ENCODE results near the gene NIM1K.
"Not testable (repeated sequence)": the region's sequence is repeated elsewhere in the genome, so short reads cannot be mapped to it uniquely, and the experiment has no call there.

Gene NIM1K

DNA sequence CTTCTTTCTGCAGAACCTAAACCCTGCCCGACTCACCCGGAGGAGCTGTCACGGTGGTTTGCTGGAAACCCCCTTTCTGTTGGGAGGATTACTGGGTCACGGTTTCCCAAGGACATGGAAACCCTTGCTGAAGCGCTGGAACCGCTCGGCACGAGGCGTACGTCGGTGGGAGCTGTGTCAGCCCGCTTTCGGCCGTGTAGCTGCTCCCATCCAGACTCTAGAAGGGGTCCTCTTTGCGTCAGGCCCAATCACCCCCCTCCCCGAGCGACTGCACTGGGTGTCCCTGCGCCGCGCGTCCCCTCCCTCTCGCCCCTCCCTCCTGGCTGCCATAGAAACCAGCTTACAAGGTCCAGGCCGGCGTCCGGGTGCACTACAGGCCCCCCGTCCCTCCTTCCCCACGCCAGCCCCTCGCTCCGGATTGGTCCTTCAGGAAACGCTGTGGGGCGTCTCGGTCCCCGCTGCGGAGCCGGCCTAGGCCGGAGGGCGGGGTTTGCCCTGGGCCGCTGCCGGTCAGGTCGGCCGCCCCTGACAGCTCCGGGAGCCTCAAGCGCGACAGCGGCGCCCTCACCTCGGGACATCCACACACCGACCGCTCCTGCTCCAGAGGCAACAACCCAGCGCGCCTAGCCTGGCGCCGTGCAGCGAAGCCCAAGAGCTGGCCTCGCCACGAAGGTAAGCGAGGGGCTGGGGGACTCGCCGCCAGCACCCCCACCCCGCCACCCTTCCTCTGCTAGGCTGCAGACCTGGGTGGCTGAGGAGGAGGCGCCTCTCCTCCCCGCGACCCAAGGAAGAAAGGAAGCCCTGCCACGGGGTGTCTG is at the start of gene NIM1K:
Gene NIM1K, plus strand, starts transcription at position 486 of the 818 bp plus-strand sequence. CDS start 53,551 bp downstream, outside the sequence.
- DNase-seq: no peak

DNA sequence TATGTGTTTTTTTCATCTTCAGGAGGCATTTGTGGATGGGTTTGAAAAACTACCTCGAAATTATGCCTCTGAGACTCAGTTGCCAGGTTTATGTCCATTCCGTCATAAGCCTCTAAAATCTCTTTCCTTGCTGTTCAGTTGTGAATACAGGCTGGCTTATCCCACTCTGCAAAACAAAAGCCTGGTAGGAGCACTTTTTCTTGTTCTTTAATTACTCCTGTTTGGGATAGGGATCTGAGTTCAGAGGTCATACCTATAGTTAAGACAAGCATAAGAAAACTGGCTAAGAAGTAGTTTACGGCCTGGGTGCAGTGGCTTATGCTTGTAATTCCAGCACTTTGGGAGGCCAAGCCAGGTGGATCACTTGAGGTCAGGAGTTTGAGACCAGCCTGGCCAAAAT is 47.0 kb upstream of the NIM1K start:
- no peak for DNase-seq

DNA sequence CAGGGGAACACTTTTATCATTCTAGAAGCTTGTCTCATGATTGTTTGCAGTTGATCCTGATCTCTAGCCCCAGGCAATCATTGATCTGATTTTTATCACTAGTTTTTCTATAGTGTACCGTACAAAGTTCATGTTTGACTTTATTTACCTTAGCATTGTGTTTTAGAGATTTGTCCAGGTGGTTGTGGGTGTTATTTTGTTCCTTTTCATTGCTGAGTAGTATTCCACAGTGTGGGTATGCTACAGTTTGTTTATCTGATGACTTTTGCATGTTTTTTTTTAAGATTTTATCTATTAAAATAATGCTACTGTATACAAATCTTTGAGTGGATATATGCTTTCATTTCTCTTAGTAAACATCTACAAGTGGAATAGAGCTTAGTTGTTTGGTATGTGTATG is 45.1 kb upstream of the NIM1K start:
- DNase-seq: no peak

DNA sequence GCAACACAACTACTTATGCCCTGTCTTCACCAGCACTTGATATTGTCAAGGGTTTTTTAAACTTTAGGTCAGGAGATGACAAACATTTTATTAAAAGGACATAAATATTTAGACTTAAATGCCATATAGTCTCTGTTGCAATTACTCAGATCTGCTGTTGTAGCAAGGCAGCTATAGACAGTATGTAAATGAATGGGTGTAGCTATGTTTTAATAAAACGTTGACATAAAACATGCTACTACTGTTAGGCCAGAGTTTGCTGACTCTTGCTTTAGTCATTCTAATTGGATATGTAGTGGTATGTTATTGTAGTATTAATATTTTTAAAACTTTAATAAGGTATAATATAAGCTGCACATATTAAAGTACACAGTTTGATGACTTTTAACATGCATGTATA is 43.6 kb upstream of the NIM1K start:
- DNase-seq: no peak

DNA sequence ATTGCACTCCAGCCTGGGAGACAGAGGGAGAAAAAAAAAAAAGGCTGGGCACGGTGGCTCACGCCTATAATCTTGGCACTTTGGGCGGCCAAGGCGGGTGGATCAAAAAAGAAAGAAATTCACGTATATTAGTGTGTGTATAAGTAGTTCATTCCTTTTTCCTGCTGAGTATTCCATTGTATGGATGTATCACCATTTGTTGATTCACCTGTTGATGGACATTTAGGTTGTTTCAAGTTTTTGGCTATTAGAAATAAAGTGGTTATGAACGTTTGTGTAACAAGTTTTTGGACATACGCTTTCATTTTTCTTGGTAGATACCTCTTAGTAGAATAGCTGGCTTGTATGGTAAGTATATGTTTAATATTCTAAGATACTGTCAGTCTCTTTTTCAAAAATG is 42.8 kb upstream of the NIM1K start:
- DNase-seq: no peak

DNA sequence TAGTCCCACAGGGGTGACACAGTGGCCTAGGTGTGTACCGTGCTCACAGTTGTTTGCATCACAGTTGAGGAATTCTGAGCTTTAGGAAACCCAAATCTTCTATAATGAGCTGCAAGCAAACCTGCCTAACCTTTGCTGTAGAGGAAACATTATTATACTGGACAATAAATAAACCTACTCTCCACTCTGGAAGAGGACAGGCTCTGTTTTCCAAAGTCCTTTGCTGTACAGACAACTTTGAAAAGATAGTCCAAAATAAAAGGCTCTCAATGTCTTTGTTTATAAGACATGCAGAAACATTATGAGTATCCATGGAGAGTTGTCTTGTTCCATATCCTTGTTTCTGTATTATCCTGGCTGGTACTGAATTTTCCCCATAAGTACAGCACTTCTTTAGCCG is 42.0 kb upstream of the NIM1K start:
- DNase-seq: no peak

DNA sequence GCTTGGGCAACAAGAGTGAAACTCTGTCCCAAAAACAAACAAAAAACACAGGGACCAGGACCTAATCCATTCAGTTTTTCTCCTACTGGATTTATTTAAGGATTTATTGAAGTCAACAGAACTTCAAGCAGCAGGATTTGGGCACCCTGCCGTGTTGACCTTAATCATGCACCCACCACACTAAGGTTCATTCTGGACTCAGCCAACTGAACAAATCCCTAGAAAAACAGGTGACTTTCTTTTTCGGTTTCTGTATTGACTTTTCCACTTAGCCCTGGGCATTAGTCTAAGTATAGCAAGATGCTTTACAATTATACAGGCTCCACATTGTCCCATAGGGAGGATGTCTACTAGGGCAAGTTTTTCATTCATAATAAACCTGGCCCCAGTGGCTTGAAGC is 41.3 kb upstream of the NIM1K start:
- DNase-seq: no peak

DNA sequence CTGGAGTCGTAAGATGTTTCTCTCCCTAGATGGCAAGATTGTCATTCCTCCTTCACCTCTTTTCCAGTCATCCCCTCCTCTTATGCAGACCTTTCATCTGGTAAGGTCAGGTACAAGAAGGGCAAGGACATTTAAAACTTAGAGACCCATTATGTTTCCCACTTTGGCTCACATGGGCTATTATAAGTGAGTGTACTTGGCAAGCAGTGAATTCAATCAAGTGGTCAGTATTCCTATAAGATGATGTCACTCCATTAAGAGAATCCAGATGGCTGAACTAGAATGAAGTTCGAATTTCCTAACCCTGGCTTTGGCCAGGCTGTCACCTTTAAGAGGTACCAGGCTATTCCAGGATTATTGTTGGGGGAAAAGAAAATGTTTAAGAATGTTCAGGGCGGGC is 39.1 kb upstream of the NIM1K start:
- DNase-seq: no peak

DNA sequence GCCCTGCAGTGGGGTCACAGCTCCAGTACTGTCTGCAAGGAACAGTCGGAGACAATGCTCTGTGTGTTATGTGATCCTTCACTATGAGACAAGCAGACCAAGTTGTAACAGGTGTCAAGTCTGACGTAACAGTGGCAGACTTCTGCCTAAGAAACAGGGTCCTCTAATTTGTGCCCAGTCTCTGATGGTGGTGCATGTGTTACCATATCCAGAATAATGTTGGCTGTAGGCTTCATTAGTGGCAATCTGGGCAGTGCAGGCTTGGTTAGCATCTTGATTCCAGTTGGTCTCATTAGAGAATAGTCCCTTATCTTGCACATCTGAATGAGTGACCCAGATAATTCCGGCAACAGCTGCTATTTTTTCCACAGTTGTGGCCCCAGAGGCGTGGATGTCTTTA is 37.6 kb upstream of the NIM1K start:
- DNase-seq: no peak

DNA sequence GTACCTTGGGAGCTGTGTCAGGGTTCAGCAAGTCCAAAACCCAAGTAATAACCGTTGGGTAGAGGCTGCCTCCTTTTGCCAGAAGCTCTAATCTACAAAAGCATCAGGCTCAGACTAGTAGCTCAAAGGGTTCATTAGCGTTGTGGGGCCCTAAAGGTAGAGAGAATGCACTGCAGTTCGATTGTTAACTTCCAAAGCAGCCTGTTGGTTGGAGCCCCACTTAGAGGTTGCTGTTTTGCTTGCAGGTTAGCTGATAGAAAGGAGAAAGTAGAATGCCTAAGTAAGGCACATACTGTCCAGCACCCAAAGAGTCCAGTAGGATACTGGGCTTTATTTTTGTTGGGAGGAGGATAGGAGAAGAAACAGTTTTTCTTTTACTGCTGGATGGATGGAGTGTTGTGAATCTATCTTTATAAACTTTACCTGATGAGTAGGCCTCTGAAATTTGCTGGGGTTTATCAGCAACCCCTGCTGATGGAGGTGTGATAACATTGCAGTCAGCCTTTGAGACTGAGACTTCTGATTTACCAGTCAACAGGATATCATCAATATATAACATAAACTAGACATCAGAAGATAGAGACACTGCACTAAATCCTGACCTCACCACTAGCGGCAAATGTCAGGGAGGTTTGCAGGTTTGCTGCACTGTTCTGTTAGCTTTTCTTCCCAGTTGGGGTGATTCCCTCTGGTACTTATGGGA is 36.5 kb upstream of the NIM1K start:
- no peak for DNase-seq

DNA sequence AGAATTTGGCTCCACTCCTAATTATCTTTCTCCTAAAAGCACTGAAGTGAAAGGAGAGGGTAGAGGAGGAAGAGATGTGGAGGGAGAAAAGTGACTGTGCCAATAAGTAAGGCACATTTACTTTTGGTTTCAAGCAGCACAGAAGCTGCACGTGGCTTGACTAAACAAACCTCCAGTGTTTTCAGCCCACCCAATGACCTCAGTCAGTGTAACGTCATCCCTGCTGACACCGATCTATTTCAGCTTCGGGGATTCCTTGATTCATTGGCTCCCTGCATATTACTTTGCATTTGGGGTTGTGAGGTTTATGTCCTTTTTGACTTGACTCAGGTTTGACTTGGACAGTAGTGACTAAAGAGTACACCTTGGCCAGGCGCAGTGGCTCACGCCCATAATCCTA is 35.6 kb upstream of the NIM1K start:
- DNase-seq: no peak

DNA sequence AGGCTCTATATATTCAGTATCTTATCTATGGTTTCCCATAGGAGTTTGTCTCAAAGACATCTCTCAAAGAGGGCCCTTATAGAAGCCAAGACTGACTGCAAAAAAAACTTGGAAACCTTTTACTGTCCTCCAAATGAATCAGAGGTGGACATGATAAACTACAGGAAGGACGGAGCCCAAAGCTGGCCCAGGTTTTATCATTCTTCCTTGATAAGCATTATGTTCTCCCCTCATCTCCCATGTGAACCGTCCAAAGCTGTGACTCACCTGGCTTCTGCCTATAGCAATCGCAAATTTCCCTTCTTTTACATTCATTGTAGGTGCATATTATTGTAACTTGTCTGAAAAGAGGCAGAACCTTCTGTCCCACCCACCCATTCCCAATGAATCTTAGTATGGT is 35.0 kb upstream of the NIM1K start:
- no peak for DNase-seq

DNA sequence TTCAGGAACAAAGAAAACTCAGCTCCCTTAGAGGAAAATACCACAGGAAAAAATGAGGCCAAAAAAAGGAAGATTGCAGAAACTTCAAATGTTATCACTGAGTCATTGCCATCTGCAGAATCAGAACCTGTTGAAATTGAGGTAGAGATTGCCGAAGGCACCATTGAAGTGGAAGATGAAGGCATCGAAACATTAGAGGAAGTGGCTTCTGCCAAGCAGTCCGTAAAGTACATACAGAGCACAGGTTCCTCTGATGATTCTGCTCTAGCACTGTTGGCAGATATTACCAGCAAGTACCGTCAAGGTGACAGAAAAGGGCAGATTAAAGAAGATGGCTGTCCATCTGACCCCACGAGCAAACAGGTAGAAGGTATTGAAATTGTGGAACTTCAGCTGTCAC is 30.8 kb upstream of the NIM1K start:
- no peak for DNase-seq

DNA sequence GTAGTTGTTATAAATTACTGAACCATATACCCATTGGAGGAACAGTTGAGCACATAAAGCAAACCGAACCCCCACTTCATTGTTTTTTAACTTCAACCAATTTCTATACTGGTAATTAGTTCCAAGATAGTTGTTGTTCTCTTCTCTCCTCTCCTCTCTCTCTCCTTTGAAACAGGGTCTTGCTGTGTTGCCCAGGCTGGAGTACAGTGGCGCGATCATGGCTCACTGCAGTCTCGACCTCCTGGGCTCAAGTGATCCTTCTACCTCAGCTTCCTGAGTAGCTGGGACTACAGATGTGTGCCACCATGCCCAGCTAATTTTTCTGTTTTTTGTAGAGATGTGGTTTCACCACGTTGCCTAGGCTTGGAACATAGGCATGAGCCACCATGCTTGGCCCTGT is 27.2 kb upstream of the NIM1K start:
- DNase-seq: not testable (repeated sequence)

DNA sequence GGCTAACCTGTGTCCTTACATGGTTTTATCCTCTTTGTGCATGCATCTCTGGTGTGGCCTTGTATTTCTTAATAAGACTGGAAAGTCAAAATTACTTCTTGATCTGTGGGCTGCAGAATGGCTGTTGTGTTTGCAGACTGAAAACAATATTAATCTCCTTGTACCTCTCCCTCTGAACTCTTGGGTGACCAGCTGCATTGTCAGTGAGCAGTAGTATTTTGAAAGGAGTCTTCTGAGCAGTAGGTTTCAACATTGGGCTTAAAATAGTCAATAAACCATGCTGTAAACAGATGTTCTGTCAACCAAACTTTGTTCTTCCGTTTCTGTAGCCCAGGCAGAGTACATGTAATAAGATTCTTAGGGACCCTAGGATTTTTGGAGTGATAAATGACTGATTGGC is 26.7 kb upstream of the NIM1K start:
- DNase-seq: no peak

DNA sequence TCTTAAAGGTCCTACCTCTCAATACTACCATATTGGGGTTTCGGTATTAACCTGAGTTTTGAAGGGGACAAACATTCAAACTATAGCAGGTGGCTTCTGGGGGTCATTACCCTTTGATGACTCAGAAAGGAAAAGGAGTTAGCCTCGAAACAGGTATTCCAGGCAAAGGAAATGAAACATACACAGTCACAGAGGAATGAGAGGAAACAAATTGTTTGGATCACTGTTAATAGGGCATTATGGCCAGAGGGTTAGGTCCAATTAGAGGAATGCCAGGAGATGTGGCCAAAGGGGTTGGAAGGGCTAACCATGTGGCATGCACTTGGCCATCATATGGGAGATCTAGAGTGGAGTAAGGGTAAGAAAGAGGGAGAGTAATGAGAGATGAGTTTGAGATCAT is 23.9 kb upstream of the NIM1K start:
- DNase-seq: no peak

DNA sequence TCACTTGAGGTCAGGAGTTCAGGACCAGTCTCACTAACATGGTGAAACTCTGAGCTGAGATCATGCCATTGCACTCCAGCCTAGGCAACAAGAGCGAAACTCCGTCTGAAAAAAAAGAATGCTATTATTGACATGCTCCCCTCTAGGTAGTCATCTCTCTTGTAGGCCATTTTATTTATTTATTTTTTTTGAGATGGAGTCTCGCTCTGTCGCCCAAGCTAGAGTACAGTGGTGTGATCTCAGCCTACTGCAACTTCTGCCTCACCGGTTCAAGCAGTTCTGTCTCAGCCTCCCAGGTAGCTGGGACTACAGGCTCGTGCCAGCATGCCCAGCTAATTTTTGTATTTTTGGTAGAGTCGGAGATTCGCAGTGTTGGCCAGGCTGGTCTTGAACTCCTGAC is 20.6 kb upstream of the NIM1K start:
- DNase-seq: no peak

DNA sequence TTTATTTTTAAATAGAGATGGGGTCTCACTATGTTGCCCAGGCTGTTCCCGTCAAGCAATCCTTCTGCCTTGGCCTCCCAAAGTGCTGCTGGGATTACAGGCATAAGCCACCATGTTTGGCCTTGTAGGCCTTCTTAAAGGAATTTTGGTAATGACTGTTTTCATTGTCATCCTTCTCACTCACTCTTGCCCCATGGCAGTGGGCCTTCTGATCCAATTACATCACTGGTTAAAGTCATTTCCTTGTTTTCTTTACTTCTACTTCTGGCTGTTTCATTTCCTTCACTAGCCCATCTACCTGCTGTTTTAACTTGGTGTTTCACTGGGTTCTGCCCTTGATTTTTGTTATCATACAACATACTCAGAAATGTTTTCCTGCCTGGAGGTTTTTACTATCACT is 20.1 kb upstream of the NIM1K start:
- no peak for DNase-seq

DNA sequence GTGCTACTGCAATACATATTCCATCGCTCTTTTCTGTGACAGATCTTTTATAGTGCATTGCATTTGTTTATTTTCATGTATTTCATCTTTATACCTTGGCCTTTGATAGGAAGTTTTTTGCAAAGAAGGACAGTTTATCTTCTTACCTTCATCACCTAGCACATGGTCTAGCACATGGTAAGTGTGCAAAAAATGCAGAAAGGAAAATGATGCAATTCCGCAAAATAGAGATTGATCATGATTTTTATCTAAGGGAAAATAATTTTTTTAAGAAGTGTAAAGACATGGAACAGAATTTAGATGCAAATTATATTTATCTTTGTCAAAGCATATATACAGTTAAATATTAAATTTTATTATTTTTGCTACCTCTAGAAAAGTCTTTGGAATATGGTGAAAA is 19.2 kb upstream of the NIM1K start:
- DNase-seq: no peak

DNA sequence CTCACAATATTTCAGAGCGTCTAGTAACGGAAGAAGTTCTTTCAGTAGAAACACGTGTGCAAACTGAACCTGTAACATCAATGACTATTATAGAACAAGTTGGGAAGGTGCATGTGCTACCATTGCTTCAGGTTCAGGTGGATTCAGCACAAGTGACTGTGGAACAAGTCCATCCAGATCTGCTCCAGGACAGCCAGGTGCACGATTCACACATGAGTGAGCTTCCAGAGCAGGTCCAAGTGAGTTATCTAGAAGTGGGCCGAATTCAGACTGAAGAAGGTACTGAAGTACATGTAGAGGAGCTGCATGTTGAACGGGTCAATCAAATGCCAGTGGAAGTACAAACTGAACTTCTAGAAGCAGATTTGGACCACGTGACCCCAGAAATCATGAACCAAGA is 17.4 kb upstream of the NIM1K start:
- DNase-seq: no peak

DNA sequence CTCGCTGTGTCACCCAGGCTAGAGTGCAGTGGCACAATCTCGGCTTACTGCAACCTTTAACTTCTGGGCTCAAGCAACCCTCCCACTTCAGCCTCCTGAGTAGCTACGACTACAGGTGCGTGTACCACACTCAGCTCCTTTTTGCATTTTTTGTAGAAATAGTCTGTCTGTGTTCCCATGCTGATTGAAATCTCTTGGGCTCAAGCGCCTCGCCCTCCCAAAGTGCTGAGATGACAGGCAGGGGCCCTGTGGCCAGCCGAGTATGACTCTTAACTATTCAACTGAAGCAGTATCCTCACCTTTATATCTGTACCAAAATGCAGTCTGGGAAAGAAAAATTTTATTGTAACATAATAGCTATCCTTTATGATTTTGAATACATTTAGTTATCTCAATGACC is 12.2 kb upstream of the NIM1K start:
- no peak for DNase-seq

DNA sequence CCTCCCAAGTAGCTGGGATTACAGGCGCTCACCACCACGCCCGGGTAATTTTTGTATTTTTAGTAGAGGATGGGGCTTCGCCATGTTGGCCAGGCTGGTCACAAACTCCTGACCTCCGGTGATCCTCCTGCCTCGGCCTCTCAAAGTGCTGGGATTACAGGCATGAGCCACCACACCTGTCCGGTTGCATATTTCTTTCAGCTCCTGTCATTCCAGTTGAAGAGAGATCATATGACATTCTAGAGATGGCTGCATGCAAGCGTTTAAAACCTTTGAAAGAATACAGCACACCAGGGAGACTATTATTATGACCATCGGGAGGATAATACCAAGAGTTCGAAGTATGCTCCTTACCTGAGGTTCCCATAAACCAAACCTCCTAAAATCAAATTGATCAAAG is 9.6 kb upstream of the NIM1K start:
- no peak for DNase-seq

DNA sequence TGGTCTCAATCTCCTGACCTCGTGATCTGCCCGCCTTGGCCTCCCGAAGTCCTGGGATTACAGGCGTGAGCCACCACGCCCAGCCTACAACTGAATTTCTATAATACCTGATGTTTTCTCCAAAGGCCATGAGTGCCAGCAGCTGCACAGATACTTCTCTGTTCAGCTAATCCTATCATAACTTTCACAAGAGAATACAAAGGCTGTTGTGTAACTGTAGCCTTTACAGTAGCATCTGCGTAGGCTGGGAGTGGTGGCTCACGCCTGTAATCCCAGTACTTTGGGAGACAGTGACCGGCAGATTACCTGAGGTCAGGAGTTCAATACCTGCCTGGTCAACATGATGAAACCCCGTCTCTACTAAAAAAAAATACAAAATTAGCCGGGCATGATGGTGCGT is 8.9 kb upstream of the NIM1K start:
- DNase-seq: not testable (repeated sequence)

DNA sequence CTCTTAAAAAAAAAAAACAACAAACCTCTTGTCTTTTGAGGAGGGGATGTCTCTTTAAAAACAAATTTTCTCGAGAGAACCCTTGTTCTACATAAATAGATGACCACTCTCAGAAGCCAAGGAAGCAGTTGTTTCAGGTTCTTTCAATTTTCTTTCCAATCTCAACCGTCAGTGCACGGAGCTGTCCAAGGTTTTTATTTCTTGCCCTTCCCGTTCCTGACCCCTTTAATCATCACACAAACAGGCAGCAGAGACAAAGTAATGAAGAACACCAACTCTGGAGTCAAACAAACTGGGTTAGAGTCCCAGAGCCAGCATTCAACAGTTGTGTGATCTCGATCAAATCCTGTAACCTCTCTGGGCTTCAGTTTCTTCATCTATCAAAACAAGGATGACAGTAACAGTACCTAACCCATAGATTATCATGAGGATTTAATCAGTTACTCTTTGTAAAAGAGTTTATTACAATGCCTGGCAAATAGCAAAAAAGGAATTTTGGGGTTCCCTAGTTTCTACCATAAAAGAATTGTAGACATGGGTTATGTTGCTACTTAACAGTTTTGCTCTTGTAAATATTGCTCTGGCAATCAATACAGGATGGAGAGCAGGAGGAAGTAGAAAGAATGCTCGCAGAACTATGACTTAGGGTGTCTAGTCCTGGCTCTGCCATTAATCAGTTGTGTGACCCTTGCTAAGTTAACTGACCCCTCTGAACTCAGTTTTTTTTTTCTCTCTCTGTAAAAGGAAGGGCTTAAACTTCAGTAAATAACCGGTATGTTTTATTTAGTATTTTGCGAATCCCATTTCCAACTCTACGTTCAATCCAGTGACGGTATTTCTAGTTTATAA is 1.0 kb upstream of the NIM1K start:
- no peak for DNase-seq

All from SHP77 treated with DMSO at 0.1 percent for 48 hours (cell line).